DOHH2 (cell line): Measurements from ENCODE around the gene MLXIP.

Source experiments
- EZH2phosphoT487 ChIP-seq: fragments of 200-600 bp; sonication (generic); IDR thresholded peaks from 2 replicates; pipeline ENCODE4 v1.6.1; 2017; ENCODE audit warnings: borderline replicate concordance, mild to moderate bottlenecking, antibody characterized with exemption, low read length, moderate library complexity, mixed read lengths
- TF ChIP-seq, protein P1 (sequence below): fragments of 200-600 bp; sonication (generic); IDR thresholded peaks from one replicate; pipeline ENCODE4 v1.5.1; 2014; ENCODE audit warnings: antibody characterized with exemption, mild to moderate bottlenecking, low read depth, low read length; ENCODE audit not compliant: poor library complexity, severe bottlenecking

DNA sequence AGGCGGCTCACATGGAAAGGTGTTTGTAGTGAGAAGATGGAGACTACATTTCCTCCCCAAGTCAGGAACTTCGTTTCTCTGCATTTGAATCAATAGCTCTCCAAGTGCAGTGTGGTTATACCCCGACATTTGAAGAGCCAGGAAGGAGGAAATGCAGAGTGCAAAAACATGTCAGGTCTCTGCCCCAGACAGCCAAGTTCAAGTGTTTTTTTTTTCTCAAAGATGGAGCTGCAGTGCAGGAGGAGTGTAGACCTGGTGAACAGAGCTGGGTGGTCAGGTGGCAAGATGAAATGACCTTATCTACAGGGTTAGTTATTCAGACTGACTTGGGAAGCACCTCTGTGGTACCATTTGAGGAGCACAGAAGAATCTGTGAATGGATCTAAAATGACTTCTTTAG lies 21.3 kb downstream of the MLXIP start:
- no peak for TF ChIP-seq EZH2phosphoT487
- TF ChIP-seq, protein P1, sequence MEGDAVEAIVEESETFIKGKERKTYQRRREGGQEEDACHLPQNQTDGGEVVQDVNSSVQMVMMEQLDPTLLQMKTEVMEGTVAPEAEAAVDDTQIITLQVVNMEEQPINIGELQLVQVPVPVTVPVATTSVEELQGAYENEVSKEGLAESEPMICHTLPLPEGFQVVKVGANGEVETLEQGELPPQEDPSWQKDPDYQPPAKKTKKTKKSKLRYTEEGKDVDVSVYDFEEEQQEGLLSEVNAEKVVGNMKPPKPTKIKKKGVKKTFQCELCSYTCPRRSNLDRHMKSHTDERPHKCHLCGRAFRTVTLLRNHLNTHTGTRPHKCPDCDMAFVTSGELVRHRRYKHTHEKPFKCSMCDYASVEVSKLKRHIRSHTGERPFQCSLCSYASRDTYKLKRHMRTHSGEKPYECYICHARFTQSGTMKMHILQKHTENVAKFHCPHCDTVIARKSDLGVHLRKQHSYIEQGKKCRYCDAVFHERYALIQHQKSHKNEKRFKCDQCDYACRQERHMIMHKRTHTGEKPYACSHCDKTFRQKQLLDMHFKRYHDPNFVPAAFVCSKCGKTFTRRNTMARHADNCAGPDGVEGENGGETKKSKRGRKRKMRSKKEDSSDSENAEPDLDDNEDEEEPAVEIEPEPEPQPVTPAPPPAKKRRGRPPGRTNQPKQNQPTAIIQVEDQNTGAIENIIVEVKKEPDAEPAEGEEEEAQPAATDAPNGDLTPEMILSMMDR = no peak
